Ureter (tissue), 1 donor: ENCODE results near the gene KCNMA1. TPM values are rescaled to one million over a fixed set of nuclear protein-coding genes. Genes with fewer than 3 reads are reported as not detected.

Experiments used
- DNase-seq: peaks from one replicate; pipeline ENCODE4 v3.0.0-alpha.2; 2020; ENCODE audit warnings: low spot score
- total RNA-seq: library from RNA; stranded (reverse); gene quantifications from one replicate; pipeline ENCODE4 v1.2.4, GENCODE V29; 2023
- donor health status: DM: yes; HTN: yes; CAD: no.

KCNMA1 gene
- total RNA-seq, 1 donor from 2014 or later, result 87.9 TPM

GRCh38 chr10:76905251-76905650 lies 732.4 kb downstream of the KCNMA1 start:
- no peak for DNase-seq

- DNase-seq, result no peak
These were observed 734.1 kb downstream of the KCNMA1 start for GRCh38 chr10:76903387-76903945.

- peak; percentile 51 for DNase-seq
These were observed 734.7 kb downstream of the KCNMA1 start for GRCh38 chr10:76902949-76903348.

GRCh38 chr10:76901701-76902100 lies 735.9 kb downstream of the KCNMA1 start:
- DNase-seq, result no peak

- DNase-seq, result no peak
These were observed 738.1 kb downstream of the KCNMA1 start for GRCh38 chr10:76899490-76899889.

- DNase-seq, result no peak
These were observed 744.7 kb downstream of the KCNMA1 start for GRCh38 chr10:76892766-76893479.

- no peak for DNase-seq
These were observed 750.2 kb downstream of the KCNMA1 start for GRCh38 chr10:76887223-76888010.

- DNase-seq, result no peak
These were observed 751.8 kb downstream of the KCNMA1 start for GRCh38 chr10:76885816-76886215.

GRCh38 chr10:76884673-76885275 lies 752.8 kb downstream of the KCNMA1 start:
- DNase-seq, result no peak

GRCh38 chr10:76883596-76883995 lies 754.0 kb downstream of the KCNMA1 start:
- DNase-seq, result no peak

- no peak for DNase-seq
These were observed 754.8 kb downstream of the KCNMA1 start for GRCh38 chr10:76882796-76883195.

GRCh38 chr10:76882245-76882644 lies 755.4 kb downstream of the KCNMA1 start:
- no peak for DNase-seq

- no peak for DNase-seq
These were observed 756.0 kb downstream of the KCNMA1 start for GRCh38 chr10:76881477-76882220.

- no peak for DNase-seq
These were observed 756.7 kb downstream of the KCNMA1 start for GRCh38 chr10:76880931-76881330.

GRCh38 chr10:76879116-76879913 lies 758.3 kb downstream of the KCNMA1 start:
- DNase-seq, result no peak

GRCh38 chr10:76878514-76878913 lies 759.1 kb downstream of the KCNMA1 start:
- no peak for DNase-seq

GRCh38 chr10:76874896-76875295 lies 762.7 kb downstream of the KCNMA1 start:
- DNase-seq, result no peak

- no peak for DNase-seq
These were observed 763.4 kb downstream of the KCNMA1 start for GRCh38 chr10:76874176-76874575.

- no peak for DNase-seq
These were observed 765.8 kb downstream of the KCNMA1 start for GRCh38 chr10:76871697-76872295.

GRCh38 chr10:76869931-76870330 lies 767.7 kb downstream of the KCNMA1 start:
- DNase-seq, result no peak
